HG03039 (cell line): ENCODE results near the gene FARP2.
"Not testable (repeated sequence)": the region's sequence is repeated elsewhere in the genome, so short reads cannot be mapped to it uniquely, and the experiment has no call there.

ENCODE experiments used
- ATAC-seq: cut with Tn5 transposase; IDR thresholded peaks from one replicate; pipeline ENCODE4 v1.9.1; 2021; ENCODE audit warnings: mild to moderate bottlenecking, moderate library complexity; ENCODE audit not compliant: unreplicated experiment

The FARP2 gene

DNA sequence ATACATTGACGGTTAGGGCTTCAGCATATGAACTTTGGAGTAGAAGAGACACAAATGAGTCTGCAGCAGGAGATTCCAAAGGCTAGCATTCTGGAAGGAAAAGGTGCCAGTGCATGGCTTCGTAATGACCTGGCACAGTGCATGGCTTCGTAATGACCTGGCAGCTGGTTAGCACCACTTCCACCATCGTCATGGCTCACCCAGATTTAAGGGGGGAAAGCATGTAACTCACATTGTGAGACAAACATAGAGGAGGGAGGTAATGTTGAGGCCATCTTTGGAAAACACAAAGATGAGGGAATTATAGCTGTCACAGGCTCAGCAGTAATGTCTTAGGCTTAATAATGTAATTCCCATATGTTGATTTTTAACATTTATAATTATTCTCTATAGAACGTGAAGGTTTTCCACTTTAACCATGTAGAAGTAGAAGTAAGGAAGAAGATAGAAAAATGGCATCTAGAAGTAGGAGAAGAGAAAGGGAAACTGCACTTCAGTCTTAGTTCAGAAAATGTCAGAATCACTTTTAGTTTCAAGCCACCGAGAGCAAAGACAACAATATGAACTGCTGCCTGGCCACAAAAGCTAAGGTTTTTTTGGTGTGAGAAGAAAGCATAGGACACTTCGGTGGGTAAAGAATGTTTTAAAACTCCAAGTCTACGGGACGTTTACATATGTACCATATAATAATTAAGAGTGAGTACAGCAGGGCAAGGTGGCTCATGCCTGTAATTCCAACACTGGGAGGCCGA lies 159.1 kb downstream of the FARP2 start:
- ATAC-seq = no peak

DNA sequence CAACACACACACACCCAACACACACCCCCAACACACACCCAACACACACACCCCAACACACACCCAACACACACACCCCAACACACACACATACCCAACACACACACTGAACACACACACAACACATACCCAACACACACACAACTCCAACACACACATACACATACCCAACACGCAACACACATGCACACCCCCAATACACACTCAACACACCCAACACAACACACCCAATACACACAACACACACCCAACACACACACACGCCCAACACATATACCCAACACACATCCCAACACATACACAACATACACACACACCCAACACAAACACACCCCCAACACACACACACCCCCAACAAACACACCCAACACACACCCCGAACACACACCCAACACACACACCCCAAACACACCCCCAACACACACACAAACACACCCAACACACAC lies 160.5 kb downstream of the FARP2 start:
- no peak for ATAC-seq

DNA sequence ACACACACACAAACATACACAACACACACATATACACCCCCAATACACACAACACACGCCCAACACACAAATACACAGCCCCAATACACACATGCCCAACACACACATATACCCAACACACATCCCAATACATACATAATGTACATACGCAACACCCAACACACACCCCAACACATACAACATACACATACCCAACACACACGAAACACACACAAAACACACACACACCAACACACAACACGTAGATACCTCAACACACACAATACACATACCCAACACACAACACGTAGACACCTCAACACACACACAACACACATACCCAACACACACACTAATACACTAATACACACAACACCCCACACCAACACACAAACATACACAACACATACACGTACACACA lies 161.2 kb downstream of the FARP2 start:
- no peak for ATAC-seq

DNA sequence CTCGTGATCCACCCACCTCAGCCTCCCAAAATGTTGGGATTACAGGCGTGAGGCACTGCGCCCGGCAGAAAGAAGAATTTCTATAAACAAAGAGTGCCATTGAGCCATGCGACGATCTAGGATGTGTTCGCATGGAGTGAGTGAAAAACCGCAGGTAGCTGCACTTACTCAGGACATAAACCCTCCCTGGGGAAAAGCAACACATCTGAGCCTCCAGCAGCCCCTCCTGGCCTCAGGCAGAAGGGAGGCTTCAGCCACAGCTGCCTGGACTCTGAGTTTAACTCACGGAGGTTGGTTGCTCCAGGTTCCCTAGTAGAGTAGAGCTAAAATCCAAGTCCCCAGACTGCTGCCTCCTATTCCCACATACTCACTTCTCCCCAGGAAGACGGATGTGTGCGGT lies 163.6 kb downstream of the FARP2 start:
- ATAC-seq = no peak

DNA sequence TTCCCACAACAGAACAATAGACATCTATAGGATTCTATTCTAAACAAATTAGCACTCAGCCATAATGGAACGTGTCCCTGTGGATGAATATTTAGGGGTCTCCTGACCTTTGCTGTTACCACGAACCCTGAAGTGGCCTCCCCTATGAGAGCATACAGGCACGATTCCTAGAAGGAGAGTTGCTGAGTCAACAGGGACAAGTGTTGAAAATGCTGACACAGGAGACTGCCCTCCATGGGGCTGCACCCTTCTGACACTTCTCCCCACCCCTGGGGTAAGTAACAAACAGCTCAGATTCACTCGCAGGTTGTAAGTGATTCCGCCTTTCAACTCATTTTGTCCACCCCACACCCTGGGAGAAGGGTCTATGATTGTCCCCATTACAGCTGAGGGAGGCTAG lies 166.4 kb downstream of the FARP2 start:
- ATAC-seq = no peak

DNA sequence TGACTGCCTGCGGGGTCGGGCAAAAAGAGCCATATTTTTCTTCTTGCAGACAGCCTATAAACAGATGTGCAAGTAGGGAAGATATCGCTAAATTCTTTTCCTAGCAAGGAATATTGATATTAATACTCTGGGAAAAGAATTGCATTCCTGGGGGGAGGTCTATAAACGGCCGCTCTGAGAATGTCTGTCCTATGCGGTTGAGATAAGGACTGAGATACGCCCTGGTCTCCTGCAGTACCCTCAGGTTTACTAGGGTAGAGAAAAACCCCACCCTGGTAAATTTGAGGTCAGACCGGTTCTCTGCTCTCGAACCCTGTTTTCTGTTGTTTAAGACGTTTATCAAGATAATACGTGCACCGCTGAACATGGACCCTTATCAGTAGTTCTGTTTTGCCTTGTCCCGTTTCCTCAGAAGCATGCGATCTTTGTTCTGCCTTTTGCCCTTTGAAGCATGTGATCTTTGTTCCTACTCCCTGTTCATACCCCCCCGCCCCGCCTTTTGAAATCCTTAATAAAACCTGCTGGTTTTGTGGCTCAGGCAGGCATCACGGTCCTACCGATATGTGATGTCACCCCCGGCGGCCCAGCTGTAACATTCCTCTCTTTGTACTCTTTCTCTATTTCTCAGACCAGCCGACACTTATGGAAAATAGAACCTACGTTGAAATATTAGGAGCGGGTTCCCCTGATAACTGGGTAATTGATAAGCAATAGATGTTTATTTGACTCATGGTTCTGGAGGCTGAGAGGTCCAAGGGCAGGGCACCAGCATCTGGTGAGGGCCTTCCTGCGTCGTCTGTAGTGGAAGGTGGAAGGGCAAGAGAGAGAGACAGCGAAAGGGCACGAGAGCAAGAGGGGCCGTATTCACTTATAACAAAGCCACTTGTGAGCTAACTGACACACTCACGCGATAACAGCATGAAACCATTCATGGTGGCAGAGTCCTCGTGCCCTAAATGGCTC lies 170.0 kb downstream of the FARP2 start:
- not testable (repeated sequence) for ATAC-seq

DNA sequence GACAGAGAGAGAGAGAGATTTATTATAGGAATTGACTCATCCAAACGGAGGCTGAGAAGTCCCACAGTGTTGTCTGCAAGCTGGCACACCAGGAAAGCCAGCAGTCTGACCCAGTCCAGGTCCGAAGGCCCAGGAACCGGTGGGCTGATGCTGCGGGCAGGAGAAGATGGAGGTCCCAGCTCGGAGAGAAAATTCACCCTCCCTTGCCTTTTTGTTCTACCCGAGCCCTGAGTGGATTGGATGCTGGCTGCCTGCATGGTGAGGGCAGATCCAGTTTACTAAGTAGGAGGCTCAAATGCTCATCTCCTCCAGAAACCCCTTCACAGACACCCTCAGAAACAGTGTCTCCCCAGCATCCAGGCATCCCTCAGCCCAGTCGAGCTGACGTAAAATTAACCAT lies 174.5 kb downstream of the FARP2 start:
- ATAC-seq = no peak

DNA sequence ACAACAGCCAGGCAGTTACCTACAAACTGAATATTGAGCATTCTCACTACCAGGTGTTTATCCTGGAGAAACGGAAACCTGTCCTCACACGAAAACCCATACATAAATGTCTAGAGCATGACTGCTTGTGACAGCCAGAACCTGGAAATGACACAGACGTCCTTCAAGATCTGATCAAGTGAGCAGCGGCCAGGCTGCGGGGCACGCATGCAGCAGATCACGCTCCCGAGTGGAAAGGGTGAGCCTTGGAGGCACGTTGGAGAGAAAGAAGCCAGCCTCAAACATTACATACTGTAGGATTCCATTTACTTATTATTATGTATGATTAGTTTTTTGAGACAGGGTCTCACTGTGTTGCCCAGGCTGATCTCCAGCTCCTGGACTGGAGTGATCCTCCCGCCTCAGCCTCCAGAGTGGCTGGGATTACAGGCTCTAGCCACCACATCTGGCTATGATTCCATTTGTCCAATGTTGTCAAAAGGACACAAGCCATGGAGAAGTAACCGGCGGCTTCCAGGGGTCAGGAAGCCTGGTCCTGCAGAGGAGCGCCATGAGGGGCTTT lies 175.2 kb downstream of the FARP2 start:
- no peak for ATAC-seq

DNA sequence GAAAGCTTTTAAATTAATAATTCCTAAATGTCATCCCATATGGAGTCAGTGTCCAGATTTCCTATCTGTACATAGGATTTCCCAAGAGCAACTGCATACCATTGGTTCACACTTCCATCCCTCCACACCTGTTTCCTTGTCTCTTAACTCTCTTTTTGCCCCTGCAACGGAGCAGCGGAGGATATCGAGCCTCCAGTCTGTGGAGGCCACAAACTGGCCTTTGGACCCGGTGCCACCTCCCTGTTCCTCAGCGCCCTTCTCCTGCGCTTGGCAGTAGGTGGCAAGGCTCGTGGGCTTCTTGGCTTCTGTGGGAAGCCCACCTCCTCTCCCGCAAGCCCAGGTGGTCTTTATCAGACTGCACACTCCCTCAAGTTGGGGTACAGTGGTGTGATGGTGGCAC lies 176.1 kb downstream of the FARP2 start:
- no peak for ATAC-seq

DNA sequence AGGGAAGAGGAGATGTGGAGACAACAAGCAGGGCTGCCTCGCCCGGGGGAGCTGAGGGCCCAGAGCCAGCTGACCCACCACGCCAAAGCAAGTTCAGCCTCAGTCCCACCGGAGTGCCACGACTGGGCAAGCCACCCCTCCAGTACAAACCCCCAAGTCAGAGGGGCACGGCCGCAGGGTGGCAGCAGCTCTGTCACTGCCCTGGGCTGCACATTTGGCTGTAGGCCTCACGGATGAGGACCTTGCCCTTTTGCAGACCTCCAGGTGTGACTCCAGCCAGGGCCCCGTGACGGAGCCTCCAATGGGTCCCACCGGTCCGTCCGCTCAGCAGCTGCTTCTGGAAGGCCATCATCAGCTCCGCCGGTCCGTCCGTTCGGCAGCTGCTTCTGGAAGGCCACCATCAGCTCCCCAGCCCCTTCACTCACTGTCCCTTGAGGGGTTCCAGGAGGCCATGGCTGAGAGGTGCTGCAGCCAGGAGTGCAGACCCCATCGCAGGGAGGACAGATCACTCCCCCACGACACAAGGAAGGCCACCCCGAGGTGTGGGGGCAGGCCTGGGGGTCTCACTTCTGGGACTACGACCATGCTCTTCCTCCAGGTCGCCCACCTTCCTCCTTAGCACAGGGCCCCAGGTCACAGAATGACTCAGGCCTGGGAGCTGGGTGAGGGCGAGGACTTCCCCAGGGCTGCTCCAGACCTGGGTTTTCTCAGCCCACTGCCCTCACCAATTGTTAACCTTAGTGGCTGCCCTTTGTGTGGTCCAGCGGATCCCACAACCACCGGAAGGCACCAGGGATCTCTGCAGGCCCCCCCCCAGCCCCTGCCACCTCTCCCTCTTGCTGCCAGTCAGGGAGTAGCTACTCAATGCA lies 176.9 kb downstream of the FARP2 start:
- no peak for ATAC-seq

DNA sequence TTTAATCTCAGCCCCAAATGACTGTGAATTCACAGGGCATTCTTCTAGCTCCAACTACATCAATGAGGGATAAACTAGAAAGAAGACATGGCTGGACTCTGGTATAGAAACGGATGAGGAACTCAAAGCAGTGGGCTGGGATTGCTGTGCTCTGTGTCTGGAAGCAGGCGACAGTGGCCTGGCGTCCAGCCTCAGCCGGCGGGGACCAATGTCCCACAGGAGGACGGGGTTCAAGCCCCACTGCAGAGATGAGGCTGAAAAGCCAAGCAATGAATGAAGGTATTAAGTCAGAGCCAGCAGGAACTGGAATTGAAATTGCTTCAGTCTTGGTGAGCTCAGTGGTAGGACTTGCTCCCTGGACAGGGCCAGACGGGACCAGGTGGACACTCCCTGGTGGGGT lies 178.2 kb downstream of the FARP2 start:
- no peak for ATAC-seq

DNA sequence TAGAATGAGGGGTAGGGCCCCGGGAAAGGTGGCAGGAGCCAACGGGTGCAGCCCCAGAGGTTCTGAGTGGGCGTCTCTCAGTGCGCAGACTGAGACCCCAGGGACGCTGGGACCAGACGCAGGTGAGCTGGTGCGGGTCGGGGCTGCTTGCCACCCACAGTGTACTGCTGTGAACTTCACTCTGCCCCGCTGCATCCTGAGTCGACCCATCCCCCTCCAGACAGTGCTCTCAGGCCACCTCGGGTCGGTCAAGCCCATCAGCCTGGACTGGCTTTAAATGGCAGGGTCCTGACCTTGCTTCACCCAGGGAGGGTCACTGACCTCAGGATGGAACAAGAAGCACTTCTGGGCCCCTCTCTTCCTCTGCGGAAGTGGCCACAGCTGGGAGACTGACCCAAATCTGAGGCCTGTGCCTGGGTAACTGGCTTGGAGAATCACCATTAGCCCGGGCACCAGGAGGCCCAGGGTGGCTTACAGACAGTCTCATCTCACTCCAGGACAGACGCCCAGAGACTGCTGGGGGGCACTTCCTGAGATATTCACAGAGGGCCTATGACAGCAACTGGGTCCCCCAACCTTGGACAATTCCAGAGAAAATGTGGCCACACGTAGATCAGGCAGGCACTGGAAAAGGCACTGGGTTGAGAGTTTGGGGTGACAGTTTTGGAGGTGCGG lies 178.8 kb downstream of the FARP2 start:
- ATAC-seq = no peak

DNA sequence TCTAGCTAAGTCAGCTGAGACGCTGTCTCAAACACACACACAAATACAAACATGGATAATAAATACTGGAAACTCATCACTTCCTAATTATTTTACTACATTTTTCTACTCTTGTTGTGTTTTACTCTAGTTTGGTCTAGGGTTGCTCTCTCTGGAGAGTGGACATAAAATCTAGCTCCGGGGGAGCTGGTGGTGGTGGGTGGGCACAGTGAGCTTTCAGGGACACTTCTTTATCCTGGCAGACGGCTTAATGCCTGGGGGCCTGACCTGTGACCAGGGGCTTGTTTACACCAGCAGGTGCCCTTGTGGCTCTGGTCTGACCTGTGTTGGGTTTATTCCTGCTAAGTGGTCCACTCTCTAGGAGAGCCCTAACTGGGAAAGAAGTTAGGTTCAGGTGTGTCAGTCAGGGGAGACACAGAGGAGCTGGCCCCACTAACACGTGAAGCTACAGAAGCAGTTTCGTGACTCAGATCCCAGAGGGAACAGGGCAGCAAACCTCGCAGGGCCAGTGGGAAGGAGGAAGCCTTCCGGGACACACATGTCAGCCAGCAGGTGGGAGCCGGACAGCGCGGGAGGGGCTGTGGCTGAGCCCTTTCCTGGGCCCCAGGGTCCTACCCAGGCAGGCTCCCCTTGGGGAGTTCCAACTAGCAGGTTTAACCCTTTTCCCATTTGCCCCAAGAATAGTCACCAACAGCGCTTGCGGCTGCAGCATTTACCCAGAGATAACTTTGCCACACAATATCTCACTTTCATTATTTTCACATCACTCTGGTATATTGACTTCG lies 180.0 kb downstream of the FARP2 start:
- no peak for ATAC-seq

DNA sequence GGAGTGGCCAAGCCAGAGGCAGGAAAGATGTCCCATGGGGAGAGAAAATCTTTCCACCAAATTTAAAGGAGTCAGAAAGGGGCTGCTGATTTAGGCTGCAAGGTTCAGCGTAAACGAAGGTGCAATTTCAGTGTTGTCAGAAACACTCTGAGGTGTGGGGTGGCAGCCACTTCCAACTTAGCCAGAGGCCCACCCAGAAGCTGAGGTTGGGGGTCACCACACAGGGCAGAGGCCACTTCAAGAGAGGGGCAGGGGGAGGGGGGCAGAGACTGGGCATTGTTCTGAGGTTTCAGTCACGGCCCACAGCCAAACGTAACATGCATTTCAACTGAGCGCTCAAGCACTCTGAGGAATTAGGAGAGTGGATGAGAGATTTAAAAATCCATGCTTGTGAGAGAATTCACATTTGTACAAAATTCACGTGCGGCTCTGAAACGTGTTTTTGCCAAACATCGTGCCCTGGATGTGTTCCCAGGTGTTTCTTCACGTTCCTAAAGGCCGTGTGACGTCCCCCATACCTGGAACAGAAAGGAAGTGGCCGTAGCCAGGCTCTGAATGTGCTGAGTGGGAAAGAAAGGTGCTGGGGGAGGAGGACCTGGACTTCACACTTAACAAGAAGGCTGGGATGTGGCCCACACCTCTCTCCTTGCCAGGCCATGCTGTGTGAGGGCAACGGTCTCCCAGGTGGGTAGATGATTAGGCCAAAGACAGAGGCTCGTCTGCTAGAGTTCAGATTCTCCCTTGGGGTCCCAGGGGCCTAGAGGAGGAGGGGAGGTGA lies 182.9 kb downstream of the FARP2 start:
- no peak for ATAC-seq

DNA sequence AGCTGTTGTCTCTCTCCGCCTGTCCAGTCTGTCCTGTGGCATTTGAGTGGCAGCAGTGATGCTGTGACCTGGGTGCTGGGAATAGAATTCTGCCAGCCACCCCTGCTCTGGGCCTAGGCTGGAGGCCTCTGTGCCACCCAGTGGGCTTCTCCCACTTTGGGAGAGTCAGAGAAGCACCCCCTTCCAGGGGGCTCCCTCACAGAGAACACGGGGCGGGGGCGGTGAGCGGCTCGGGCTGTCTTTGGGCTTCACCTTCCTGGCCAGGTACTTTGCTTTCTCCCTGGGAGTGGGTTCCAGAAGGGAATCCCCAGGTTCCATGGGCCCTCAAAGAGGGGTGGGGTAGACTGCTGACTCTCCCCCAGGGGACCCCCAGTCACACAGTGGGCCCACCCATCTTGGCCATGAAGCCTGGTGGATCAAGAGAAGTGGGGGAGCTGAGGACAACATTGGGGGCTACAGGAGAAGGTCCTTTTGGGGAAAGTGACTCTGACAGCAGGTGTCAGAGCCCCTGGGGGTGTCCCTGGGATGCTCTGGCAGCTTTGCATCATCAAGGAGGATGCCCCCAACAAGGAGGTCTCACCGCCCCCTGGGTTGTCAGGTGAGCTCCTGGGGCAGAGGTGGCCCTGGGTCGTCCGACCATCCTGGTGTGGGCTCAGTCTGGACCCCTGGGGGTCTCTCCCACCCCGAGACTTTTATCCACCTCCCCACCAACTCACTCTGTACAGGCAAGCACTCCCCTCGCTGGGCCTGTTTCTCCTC lies 183.7 kb downstream of the FARP2 start:
- ATAC-seq = no peak

DNA sequence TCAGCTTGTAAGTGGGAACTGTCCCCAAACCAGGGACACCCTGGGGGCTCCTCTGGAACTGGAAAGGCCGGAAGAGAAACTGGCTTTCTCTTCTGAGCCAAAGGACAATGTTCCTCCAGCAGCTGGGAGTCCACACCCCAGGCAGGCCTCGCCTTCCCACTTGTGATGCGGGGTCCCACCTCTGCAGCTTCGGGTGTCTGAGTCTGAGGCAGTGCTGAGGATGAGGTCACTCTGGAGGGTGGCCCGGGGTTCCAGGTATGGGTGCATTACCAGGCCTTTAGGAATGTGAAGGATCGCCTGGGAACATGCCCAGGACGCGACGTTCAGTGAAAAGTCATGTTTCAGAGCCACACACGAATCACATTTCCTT lies 184.3 kb downstream of the FARP2 start:
- ATAC-seq = no peak

DNA sequence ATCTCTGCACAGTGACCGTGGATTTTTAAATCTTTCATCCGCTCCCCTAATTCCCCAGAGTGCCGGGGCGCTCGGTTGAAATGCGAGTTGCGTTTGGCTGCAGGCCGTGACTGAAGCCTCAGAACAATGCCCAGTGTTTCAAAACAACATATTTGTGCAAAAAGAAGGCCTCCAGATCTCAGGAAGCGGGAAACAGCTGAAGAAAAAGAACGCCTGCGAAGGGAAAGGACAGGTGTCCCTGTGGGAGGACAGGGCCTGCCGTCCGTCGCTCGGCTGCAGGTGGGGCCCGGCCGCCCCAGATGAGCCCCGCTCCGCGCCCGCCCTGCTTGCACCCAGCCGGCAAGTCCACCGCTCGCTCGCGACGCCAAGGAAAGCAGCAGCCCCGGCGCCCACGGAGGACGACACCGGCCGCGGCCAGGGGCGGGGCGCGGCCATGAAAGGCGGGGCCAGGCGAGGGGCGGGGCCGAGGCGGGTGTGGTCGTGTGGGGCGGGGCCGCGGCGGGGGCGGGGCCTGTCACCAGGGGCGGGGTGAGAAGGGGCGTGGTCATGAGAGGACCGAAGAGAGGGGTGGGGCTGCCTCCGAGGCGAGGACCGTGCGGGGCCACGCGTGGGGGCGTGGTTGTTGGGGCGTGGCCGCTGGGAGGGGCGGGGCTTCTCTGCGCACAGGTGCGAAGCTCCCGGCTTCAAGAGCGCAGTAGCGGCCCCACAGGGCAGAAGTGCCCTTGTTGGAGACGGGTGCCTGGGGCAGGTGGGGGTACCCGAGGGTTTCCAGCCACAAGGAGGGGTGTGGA lies 184.9 kb downstream of the FARP2 start:
- no peak for ATAC-seq
